Measurements from ENCODE around the gene SYMPK.

SYMPK gene

GRCh38 chr19:45863335-45863839 lies 440 bp upstream of the SYMPK start (continued):
- TF ChIP-seq ZNF558 (tag by site-specific recombination; IDR thresholded peaks at IDR 0.05) (no peak), ZNF777 (tag by site-specific recombination; IDR thresholded peaks at IDR 0.05; ENCODE audit: borderline replicate concordance) (peak; percentile 60), BCL11B (tag by site-specific recombination; IDR thresholded peaks at IDR 0.05; ENCODE audit: low read depth) (0 out of 2 replicates have a peak, but pooled peaks have one; percentile 31), EGR2 (tag by site-specific recombination; IDR thresholded peaks at IDR 0.05; ENCODE audit: low read depth) (no peak)

GRCh38 chr19:45862271-45862563 lies 730 bp downstream of the SYMPK start:
- H3K36me3 ChIP-seq (ENCODE audit: control insufficient read depth in 2 of 2, insufficient read depth in 1 of 2, low read length in 2 of 2): peaks cover 20 to 40% of the 10 kb centered on the region in 2 experiments
- peak overlapping the region; percentile 83 for H3K27ac ChIP-seq (ENCODE audit: extremely low read depth, low read depth, low read length)
- TF ChIP-seq ZNF610 (tag by site-specific recombination; IDR thresholded peaks at IDR 0.05; ENCODE audit: borderline replicate concordance) (no peak), ZBTB17 (tag by site-specific recombination; IDR thresholded peaks at IDR 0.05) (peak; percentile 47), ZNF449 (tag by site-specific recombination; IDR thresholded peaks at IDR 0.05) (no peak), ZNF843 (tag by site-specific recombination; IDR thresholded peaks at IDR 0.05) (peak; percentile 13; the same call in 1 of the 2 replicates)
- TF ChIP-seq, protein P1, sequence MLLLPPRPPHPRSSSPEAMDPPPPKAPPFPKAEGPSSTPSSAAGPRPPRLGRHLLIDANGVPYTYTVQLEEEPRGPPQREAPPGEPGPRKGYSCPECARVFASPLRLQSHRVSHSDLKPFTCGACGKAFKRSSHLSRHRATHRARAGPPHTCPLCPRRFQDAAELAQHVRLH (tag by site-specific recombination; IDR thresholded peaks at IDR 0.05): 0 out of 2 replicates have a peak, but pooled peaks have one; percentile 30
- POLR2A ChIA-PET: interaction anchor here (1.1 to 3.7 kb wide), 7 partner anchors 19 to 145 kb away, joined by 3 to 39 read pairs (median 19); partner anchors contain the start of genes IRF2BP1, MYPOP and SIX5
- H3K4me3 ChIP-seq (ENCODE audit: low read depth, low read length): peak overlapping the region; percentile 71
- peaks cover 10% of the 10 kb centered on the region for H3K4me1 ChIP-seq (ENCODE audit: control insufficient read depth, insufficient read depth, low read length)
- CTCF ChIA-PET: interaction anchor here (1.1 to 6.6 kb wide), 3 partner anchors 20 to 752 kb away, joined by 3 to 91 read pairs (median 4); partner anchors contain the start of gene IRF2BP1
- H3K9me3 ChIP-seq (ENCODE audit: control insufficient read depth, insufficient read depth, low read depth, low read length): no peaks in the 10 kb centered on the region

- peaks cover 10% of the 10 kb centered on the region for H3K4me1 ChIP-seq (ENCODE audit: control insufficient read depth, insufficient read depth, low read length)
- no peak overlapping the region for H3K27ac ChIP-seq (ENCODE audit: extremely low read depth, low read depth, low read length)
- peaks cover 20 to 47% of the 10 kb centered on the region in 2 experiments for H3K36me3 ChIP-seq (ENCODE audit: control insufficient read depth in 2 of 2, insufficient read depth in 1 of 2, low read length in 2 of 2)
- no peaks in the 10 kb centered on the region for H3K9me3 ChIP-seq (ENCODE audit: control insufficient read depth, insufficient read depth, low read depth, low read length)
- CTCF ChIA-PET: interaction anchor here (0.6 to 1.1 kb wide), 5 partner anchors 19 to 535 kb away, joined by 3 to 7 read pairs (median 3); no protein-coding TSS in a partner anchor
- TF ChIP-seq ZNF664 (tag by site-specific recombination; IDR thresholded peaks at IDR 0.05) (peak; percentile 98), MYNN (tag by site-specific recombination; IDR thresholded peaks at IDR 0.05; ENCODE audit: borderline replicate concordance) (no peak)
- POLR2A ChIA-PET: interaction anchor here (0.7 to 1.0 kb wide), 2 partner anchors 26 to 41 kb away, joined by 3 to 5 read pairs; partner anchors contain the start of gene IRF2BP1
- H3K4me3 ChIP-seq (ENCODE audit: low read depth, low read length): no peak overlapping the region
Observed at GRCh38 chr19:45860359-45861259, 2.3 kb downstream of the SYMPK start.

DNA sequence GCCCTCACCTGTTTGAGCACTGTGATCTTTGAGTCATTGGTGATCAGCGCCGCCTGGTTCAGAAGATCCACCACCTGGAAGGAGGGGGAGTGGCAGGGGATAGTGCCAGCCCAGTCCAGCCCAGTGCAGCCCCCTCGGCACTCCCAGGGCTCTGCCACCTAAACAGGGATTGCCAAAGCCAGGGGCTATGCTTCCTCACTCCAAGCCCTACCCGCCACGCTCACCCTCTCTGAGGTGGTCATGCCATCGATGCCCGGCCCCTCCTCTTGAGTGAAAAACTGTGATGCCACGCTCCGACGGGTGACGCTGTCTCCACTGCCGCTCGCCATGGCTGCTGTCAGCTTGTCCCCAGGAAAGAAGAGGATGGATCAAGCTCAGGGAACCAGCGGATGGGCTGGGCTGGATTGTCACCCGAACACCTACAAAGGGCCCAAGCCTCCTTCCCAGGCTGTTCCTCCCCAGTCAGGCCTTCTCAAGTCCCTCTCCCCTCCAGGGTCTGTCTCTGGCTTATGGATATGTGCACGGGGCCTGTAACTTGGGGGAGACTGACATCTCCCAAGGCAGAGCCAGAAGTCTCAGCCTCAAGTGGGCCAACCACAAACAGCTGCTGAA lies 8.7 kb downstream of the SYMPK start:
- Histone ChIP-seq H3K36me3 (ENCODE audit: control insufficient read depth in 2 of 2, insufficient read depth in 1 of 2, low read length in 2 of 2) (peaks cover 67 to 72% of the 10 kb centered on the region in 2 experiments), H3K4me1 (ENCODE audit: control insufficient read depth, insufficient read depth, low read length) (no peaks in the 10 kb centered on the region), H3K27ac (ENCODE audit: extremely low read depth, low read depth, low read length) (no peak overlapping the region), H3K9me3 (ENCODE audit: control insufficient read depth, insufficient read depth, low read depth, low read length) (no peaks in the 10 kb centered on the region), H3K4me3 (ENCODE audit: low read depth, low read length) (no peak overlapping the region)
- CTCF ChIA-PET: interaction anchor here (0.6 to 3.1 kb wide), 4 partner anchors 10 to 47 kb away, joined by 3 to 9 read pairs (median 4); partner anchors contain the start of gene FOXA3
- POLR2A ChIA-PET: interaction anchor here (1.2 kb wide), 1 partner anchor 35 kb away, joined by 4 read pairs; no protein-coding TSS in a partner anchor
- TF ChIP-seq SALL2 (tag by site-specific recombination; IDR thresholded peaks at IDR 0.05; ENCODE audit: borderline replicate concordance) (no peak), ZNF16 (tag by site-specific recombination; IDR thresholded peaks at IDR 0.05; ENCODE audit: low read depth) (no peak), GFI1B (tag by site-specific recombination; IDR thresholded peaks at IDR 0.05) (no peak), ZNF184 (tag by site-specific recombination; IDR thresholded peaks at IDR 0.05) (no peak), ZNF324 (tag by site-specific recombination; IDR thresholded peaks at IDR 0.05) (no peak), BCL11B (tag by site-specific recombination; IDR thresholded peaks at IDR 0.05; ENCODE audit: low read depth) (no peak), ZNF701 (tag by site-specific recombination; IDR thresholded peaks at IDR 0.05) (no peak), MZF1 (tag by site-specific recombination; IDR thresholded peaks at IDR 0.05; ENCODE audit: borderline replicate concordance) (no peak), GLIS2 (tag by site-specific recombination; IDR thresholded peaks at IDR 0.05) (no peak), SP3 (tag by site-specific recombination; IDR thresholded peaks at IDR 0.05) (no peak), ZNF18 (tag by site-specific recombination; IDR thresholded peaks at IDR 0.05) (no peak)
- TF ChIP-seq, protein P2, sequence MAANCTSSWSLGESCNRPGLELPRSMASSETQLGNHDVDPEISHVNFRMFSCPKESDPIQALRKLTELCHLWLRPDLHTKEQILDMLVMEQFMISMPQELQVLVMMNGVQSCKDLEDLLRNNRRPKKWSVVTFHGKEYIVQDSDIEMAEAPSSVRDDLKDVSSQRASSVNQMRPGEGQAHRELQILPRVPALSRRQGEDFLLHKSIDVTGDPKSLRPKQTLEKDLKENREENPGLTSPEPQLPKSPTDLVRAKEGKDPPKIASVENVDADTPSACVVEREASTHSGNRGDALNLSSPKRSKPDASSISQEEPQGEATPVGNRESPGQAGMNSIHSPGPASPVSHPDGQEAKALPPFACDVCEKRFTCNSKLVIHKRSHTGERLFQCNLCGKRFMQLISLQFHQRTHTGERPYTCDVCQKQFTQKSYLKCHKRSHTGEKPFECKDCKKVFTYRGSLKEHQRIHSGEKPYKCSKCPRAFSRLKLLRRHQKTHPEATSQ (tag by site-specific recombination; IDR thresholded peaks at IDR 0.05): no peak

Measured in HEK293 (cell line).